Measurements from ENCODE around the gene ACSF3. TPM values are rescaled to one million over a fixed set of nuclear protein-coding genes. Genes with fewer than 3 reads are reported as not detected.

Gene ACSF3
- total RNA-seq, 2 donors from 2014 or later, result 34.8 to 35.5 TPM

DNA sequence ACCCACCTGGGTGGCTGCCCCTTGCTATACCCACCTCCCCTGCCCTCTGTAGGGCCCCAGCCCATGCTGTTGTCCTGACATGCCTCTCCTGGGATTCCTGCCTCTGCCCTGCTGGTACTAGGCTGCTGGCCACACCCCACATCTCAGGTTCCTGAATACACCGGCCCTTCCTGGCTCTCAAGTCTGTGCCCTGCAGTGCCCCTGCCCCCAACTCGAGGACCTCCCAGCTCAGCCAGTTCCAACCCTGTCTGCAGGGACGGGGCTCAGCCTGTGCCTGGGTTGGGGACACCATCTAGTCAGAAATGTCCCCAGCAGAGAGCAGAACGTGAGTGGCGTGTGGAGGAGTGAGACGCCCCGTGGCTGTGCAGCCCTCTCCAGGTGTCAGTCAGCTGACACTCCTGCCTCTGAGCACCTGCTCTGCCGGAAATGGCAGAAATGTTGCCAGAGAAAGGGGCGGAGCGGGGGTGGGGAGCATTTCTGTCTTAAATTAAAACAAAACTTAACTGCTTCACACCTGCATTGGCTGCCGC lies 28.7 kb downstream of the ACSF3 start:
- H3K27ac Mint-ChIP-seq, result no peak overlapping the region
- no peak overlapping the region for H3K4me3 ChIP-seq (ENCODE audit: low read length)
- H3K27me3 ChIP-seq (ENCODE audit: control insufficient read depth, insufficient read depth, low read length, poor library complexity, severe bottlenecking), result no peaks in the 10 kb centered on the region
- no peak overlapping the region for H3K9ac ChIP-seq (ENCODE audit: extremely low read depth, low read length, poor library complexity, severe bottlenecking)
- WGBS, 2 experiments (ENCODE audit: insufficient coverage in 1 of 2, insufficient read length in 1 of 2), result 95 to 96% methylated on average over 10 to 11 of the region's 11 CpGs
- no peak overlapping the region for H3K27ac ChIP-seq (ENCODE audit: low read depth, low read length)
- no peaks in the 10 kb centered on the region for H3K4me1 Mint-ChIP-seq
- no peak for DNase-seq
- H3K36me3 ChIP-seq (ENCODE audit: control insufficient read depth, insufficient read depth, low read length), result peaks cover 20% of the 10 kb centered on the region
- no peak overlapping the region for H3K4me3 Mint-ChIP-seq
- H3K9me3 ChIP-seq (ENCODE audit: control insufficient read depth, low read length), result no peaks in the 10 kb centered on the region
- TF ChIP-seq, protein P1, sequence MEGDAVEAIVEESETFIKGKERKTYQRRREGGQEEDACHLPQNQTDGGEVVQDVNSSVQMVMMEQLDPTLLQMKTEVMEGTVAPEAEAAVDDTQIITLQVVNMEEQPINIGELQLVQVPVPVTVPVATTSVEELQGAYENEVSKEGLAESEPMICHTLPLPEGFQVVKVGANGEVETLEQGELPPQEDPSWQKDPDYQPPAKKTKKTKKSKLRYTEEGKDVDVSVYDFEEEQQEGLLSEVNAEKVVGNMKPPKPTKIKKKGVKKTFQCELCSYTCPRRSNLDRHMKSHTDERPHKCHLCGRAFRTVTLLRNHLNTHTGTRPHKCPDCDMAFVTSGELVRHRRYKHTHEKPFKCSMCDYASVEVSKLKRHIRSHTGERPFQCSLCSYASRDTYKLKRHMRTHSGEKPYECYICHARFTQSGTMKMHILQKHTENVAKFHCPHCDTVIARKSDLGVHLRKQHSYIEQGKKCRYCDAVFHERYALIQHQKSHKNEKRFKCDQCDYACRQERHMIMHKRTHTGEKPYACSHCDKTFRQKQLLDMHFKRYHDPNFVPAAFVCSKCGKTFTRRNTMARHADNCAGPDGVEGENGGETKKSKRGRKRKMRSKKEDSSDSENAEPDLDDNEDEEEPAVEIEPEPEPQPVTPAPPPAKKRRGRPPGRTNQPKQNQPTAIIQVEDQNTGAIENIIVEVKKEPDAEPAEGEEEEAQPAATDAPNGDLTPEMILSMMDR (conservative IDR thresholded peaks at IDR 0.05), result no peak
- H3K27me3 Mint-ChIP-seq (ENCODE audit: insufficient read depth), result no peaks in the 10 kb centered on the region
- no peaks in the 10 kb centered on the region for H3K4me1 ChIP-seq (ENCODE audit: control insufficient read depth, insufficient read depth, low read length)
- peaks cover 2% of the 10 kb centered on the region for H3K9me3 Mint-ChIP-seq
- peaks cover 60% of the 10 kb centered on the region for H3K36me3 Mint-ChIP-seq (ENCODE audit: low read depth)

DNA sequence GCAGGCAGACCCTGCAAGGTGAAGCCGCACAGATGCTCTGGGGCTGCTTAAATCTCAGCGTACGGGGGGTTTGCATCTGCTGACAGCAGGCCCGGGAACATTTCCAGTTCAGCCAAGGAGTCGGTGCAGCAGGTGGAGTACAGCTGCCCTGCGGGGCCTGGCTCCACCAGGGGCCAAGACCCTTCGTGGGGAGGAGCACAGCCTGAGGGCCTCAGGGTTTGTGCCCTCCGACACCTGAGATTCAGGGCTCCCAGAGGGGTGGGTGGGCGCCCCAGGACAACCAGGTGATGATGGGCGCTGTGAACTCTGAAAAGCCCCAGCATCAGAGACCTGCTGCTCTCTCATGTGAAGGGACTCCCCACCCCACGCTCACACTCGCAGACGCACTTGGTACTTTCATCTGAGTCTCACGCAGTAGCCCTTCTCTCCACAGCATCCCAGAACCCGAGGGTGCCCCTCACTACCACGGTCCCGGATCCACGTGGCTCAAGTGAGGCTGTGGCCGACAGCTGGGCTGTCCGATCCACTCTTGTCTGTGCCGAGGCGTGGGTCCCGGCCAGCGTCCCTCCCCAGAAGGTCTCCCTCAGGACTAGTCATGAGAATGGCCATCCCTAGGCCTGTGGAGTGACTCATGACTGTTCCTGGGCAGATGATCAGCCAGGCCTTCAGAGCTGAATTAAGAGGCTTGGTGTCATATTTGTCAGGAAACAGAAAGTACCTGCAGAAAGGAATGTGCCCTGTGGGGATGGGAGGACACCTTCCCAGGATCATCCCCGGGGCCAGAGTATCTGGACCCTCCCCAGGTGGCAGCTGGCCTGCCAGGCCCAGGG lies 29.6 kb downstream of the ACSF3 start:
- Mint-ChIP-seq H3K9me3 (peaks cover 2% of the 10 kb centered on the region), H3K36me3 (ENCODE audit: low read depth) (peaks cover 53% of the 10 kb centered on the region), H3K27me3 (ENCODE audit: insufficient read depth) (no peaks in the 10 kb centered on the region), H3K27ac (no peak overlapping the region), H3K4me1 (no peaks in the 10 kb centered on the region), H3K4me3 (no peak overlapping the region)
- Histone ChIP-seq H3K27ac (ENCODE audit: low read depth, low read length) (no peak overlapping the region), H3K9me3 (ENCODE audit: control insufficient read depth, low read length) (no peaks in the 10 kb centered on the region), H3K36me3 (ENCODE audit: control insufficient read depth, insufficient read depth, low read length) (peaks cover 17% of the 10 kb centered on the region), H3K4me3 (ENCODE audit: low read length) (no peak overlapping the region), H3K27me3 (ENCODE audit: control insufficient read depth, insufficient read depth, low read length, poor library complexity, severe bottlenecking) (no peaks in the 10 kb centered on the region), H3K9ac (ENCODE audit: extremely low read depth, low read length, poor library complexity, severe bottlenecking) (no peak overlapping the region), H3K4me1 (ENCODE audit: control insufficient read depth, insufficient read depth, low read length) (no peaks in the 10 kb centered on the region)
- DNase-seq, result no peak
- WGBS, 2 experiments (ENCODE audit: insufficient coverage in 1 of 2, insufficient read length in 1 of 2), result 87 to 90% methylated on average over 21 to 25 of the region's 25 CpGs
- TF ChIP-seq, protein P1 (conservative IDR thresholded peaks at IDR 0.05), result no peak

DNA sequence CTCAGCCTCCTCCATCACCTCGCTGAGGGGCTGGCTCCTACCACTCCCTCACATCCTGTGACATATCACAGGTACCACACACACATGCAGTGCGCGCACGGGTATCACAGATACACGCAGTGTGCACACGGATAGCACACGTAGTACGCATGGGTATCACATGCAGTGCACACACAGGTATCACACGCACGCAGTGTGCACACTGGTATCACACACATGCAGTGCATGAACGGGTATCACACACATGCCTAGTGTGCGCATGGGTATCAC lies 30.1 kb downstream of the ACSF3 start:
- no peaks in the 10 kb centered on the region for H3K4me1 ChIP-seq (ENCODE audit: control insufficient read depth, insufficient read depth, low read length)
- Mint-ChIP-seq H3K27me3 (ENCODE audit: insufficient read depth) (no peaks in the 10 kb centered on the region), H3K4me3 (no peak overlapping the region), H3K27ac (no peak overlapping the region), H3K4me1 (no peaks in the 10 kb centered on the region), H3K36me3 (ENCODE audit: low read depth) (peaks cover 54% of the 10 kb centered on the region), H3K9me3 (peaks cover 5% of the 10 kb centered on the region)
- TF ChIP-seq, protein P1 (conservative IDR thresholded peaks at IDR 0.05), result no peak
- DNase-seq, result no peak
- H3K9me3 ChIP-seq (ENCODE audit: control insufficient read depth, low read length), result no peaks in the 10 kb centered on the region
- H3K27me3 ChIP-seq (ENCODE audit: control insufficient read depth, insufficient read depth, low read length, poor library complexity, severe bottlenecking), result no peaks in the 10 kb centered on the region
- no peak overlapping the region for H3K4me3 ChIP-seq (ENCODE audit: low read length)
- WGBS, 2 experiments (ENCODE audit: insufficient coverage in 1 of 2, insufficient read length in 1 of 2), result 94 to 100% methylated on average over 11 to 12 of the region's 12 CpGs
- H3K27ac ChIP-seq (ENCODE audit: low read depth, low read length), result no peak overlapping the region
- H3K9ac ChIP-seq (ENCODE audit: extremely low read depth, low read length, poor library complexity, severe bottlenecking), result no peak overlapping the region
- peaks cover 15% of the 10 kb centered on the region for H3K36me3 ChIP-seq (ENCODE audit: control insufficient read depth, insufficient read depth, low read length)
